ENCODE results near the gene RASA1. TPM values are rescaled to one million over a fixed set of nuclear protein-coding genes. Genes with fewer than 3 reads are reported as not detected.

RASA1 gene
- total and polyA plus RNA-seq, 2 donors from 2014 or later: 9.9 to 25.5 TPM

- FAIRE-seq (no peak), DNase-seq (no peak)
- H3K4me1 ChIP-seq (ENCODE audit: control insufficient read depth in 2 of 3, insufficient read depth in 2 of 3, low read depth in 1 of 3, low read length in 3 of 3): no peaks in the 10 kb centered on the region
- no peak overlapping the region for H3K4me3 ChIP-seq (ENCODE audit: low read length in 3 of 3)
- no peaks in the 10 kb centered on the region for H3K27me3 ChIP-seq (ENCODE audit: control insufficient read depth, insufficient read depth, low read length)
- H3K9me3 ChIP-seq (ENCODE audit: control insufficient read depth in 2 of 3, insufficient read depth in 1 of 3, low read length in 3 of 3): no peaks in the 10 kb centered on the region
- intact Hi-C loops (cut with DNase I): no loop called here
- no peak overlapping the region for H3K27ac ChIP-seq (ENCODE audit: low read depth in 2 of 2, low read length in 2 of 2)
- H3K36me3 ChIP-seq (ENCODE audit: control insufficient read depth in 2 of 3, insufficient read depth in 3 of 3, low read length in 3 of 3): peaks cover 3 to 10% (median 9%) of the 10 kb centered on the region in 3 donors
- no peak for TF ChIP-seq CTCF (IDR thresholded peaks at IDR 0.05; ENCODE audit: borderline replicate concordance, extremely low read depth, insufficient read depth)
- no peak overlapping the region for H3K9ac ChIP-seq (ENCODE audit: low read length in 3 of 3)
These were observed 100.9 kb downstream of the RASA1 start for GRCh38 chr5:87368601-87369000.

- Histone ChIP-seq H3K4me1 (ENCODE audit: control insufficient read depth in 2 of 3, insufficient read depth in 2 of 3, low read depth in 1 of 3, low read length in 3 of 3) (no peaks in the 10 kb centered on the region), H3K4me3 (ENCODE audit: low read length in 3 of 3) (no peak overlapping the region), H3K9ac (ENCODE audit: low read length in 3 of 3) (no peak overlapping the region), H3K27me3 (ENCODE audit: control insufficient read depth, insufficient read depth, low read length) (no peaks in the 10 kb centered on the region), H3K36me3 (ENCODE audit: control insufficient read depth in 2 of 3, insufficient read depth in 3 of 3, low read length in 3 of 3) (peaks cover 3 to 10% (median 9%) of the 10 kb centered on the region in 3 donors), H3K27ac (ENCODE audit: low read depth in 2 of 2, low read length in 2 of 2) (no peak overlapping the region), H3K9me3 (ENCODE audit: control insufficient read depth in 2 of 3, insufficient read depth in 1 of 3, low read length in 3 of 3) (no peaks in the 10 kb centered on the region)
- DNase-seq (no peak), FAIRE-seq (peak; percentile 23)
- TF ChIP-seq CTCF (IDR thresholded peaks at IDR 0.05; ENCODE audit: borderline replicate concordance, extremely low read depth, insufficient read depth): no peak
- intact Hi-C loops (cut with DNase I): no loop called here
These were observed 101.7 kb downstream of the RASA1 start for GRCh38 chr5:87369431-87369830.

- intact Hi-C loops (cut with DNase I): no loop called here
- no peak for TF ChIP-seq CTCF (IDR thresholded peaks at IDR 0.05; ENCODE audit: borderline replicate concordance, extremely low read depth, insufficient read depth)
- FAIRE-seq (no peak), DNase-seq (no peak)
- Histone ChIP-seq H3K4me3 (ENCODE audit: low read length in 3 of 3) (no peak overlapping the region), H3K4me1 (ENCODE audit: control insufficient read depth in 2 of 3, insufficient read depth in 2 of 3, low read depth in 1 of 3, low read length in 3 of 3) (no peaks in the 10 kb centered on the region), H3K36me3 (ENCODE audit: control insufficient read depth in 2 of 3, insufficient read depth in 3 of 3, low read length in 3 of 3) (peaks cover 5 to 13% (median 6%) of the 10 kb centered on the region in 3 donors), H3K27me3 (ENCODE audit: control insufficient read depth, insufficient read depth, low read length) (no peaks in the 10 kb centered on the region), H3K27ac (ENCODE audit: low read depth in 2 of 2, low read length in 2 of 2) (no peak overlapping the region), H3K9ac (ENCODE audit: low read length in 3 of 3) (no peak overlapping the region), H3K9me3 (ENCODE audit: control insufficient read depth in 2 of 3, insufficient read depth in 1 of 3, low read length in 3 of 3) (no peaks in the 10 kb centered on the region)
These were observed 105.0 kb downstream of the RASA1 start for GRCh38 chr5:87372705-87373104.

GRCh38 chr5:87382224-87382623 is 114.5 kb downstream of the RASA1 start:
- intact Hi-C loops (cut with DNase I): no loop called here
- FAIRE-seq (no peak), DNase-seq (no peak)
- TF ChIP-seq CTCF (IDR thresholded peaks at IDR 0.05; ENCODE audit: borderline replicate concordance, extremely low read depth, insufficient read depth): no peak
- Histone ChIP-seq H3K4me3 (ENCODE audit: low read length in 3 of 3) (no peak overlapping the region), H3K36me3 (ENCODE audit: control insufficient read depth in 2 of 3, insufficient read depth in 3 of 3, low read length in 3 of 3) (peaks cover 0 to 19% (median 13%) of the 10 kb centered on the region in 3 donors), H3K9ac (ENCODE audit: low read length in 3 of 3) (no peak overlapping the region), H3K4me1 (ENCODE audit: control insufficient read depth in 2 of 3, insufficient read depth in 2 of 3, low read depth in 1 of 3, low read length in 3 of 3) (no peaks in the 10 kb centered on the region), H3K27me3 (ENCODE audit: control insufficient read depth, insufficient read depth, low read length) (no peaks in the 10 kb centered on the region), H3K9me3 (ENCODE audit: control insufficient read depth in 2 of 3, insufficient read depth in 1 of 3, low read length in 3 of 3) (no peaks in the 10 kb centered on the region), H3K27ac (ENCODE audit: low read depth in 2 of 2, low read length in 2 of 2) (no peak overlapping the region)
